ENCODE data around the gene PLA2G4F.

Gene PLA2G4F

DNA sequence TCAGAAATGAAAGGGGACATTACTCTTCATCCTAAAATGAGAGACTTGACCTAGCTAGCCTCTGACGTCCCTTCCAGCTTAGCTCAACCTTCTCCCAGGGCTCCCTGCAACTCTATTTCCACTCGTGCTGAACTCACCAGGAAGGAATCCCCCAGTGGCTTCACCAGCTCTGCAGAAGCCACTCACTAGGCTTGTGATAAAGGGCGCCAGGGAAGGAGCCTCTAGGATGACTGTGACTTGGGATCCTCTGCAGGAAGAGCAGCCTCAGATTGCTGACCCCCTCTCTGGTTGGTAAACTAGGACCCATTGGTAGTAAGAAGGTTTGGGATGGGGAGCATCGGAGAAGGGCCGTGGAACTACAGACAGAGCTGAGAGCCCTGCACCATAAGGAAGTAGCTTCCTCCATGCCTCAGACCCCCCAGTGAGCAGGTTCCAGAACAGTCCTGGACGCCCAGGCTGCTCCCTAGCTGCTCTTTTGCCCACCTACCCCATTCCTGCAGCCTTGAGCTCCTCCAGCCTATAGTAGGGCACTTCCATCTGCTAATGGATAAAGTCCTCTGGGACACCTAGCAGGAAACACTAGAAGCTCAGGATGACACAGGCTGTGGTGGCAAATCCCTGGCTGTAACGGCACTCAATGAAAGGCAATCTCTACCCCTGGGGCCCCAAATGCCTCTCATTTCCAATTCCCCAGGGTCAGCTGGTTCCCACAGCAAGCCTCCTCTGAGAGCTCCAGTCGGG, 26.0 kb downstream of the PLA2G4F start:
- no peak for DNase-seq

DNA sequence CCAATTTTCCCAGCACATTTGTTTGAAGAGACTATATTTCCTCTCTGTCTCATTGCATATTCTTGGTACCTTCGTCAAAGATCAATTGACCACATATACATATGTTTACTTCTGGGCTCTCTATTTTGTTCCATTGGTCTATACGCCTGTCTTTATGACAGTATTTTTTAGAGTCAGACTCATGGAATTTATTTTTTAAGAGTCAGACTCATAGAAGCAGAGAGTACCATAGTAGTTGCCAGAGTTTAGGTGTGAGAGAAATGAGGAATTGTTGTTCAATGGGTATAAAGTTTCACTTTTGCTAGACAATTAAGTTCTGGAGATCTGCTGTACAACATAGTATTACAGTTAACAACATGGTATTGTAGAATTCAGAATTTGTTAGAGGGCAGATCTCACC, 27.1 kb downstream of the PLA2G4F start:
- no peak for DNase-seq

- DNase-seq, result no peak
Measured at GRCh38 chr15:42128476-42128875, 28.0 kb downstream of the PLA2G4F start.

DNA sequence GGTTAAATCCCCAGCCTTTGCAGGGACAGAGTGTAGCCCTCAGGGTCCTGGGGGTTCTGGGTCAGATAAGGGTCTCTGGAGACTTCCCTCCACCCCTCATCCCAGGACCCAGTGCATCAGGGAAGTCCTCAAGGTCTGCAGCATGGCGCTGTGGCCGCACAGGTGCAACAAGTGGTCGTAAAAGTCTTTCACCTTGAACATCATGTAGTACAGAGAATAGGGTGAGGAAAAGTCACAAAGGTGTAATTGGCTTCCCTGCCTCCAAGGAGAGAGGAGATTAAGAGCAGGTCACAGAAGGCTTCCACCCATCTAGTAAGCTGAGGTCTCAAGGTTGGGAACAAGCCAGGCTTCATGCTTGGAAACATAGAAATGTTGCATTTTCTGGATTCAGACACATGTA, 32.9 kb downstream of the PLA2G4F start:
- DNase-seq, result no peak

DNA sequence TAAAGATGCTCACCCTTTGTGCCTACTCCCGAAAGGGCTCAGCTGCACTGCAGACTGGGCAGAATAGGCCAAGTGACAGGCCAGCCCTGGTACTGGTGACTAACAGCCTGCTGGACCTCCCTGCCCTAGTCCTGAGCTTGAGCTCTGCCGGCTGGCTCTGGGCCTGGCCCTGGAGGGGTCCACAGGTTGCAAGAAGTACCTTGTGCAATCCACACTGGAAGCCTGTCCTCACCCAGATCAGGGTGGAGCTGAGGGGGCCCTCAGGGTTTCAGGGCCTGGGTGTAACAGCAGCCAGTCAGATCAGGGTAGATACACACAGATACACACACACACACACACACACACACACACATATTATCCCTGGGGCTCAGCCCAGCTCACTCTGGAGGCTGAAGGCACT, 34.8 kb downstream of the PLA2G4F start:
- DNase-seq, result no peak

GRCh38 chr15:42121021-42121420, 35.4 kb downstream of the PLA2G4F start:
- DNase-seq, result no peak

GRCh38 chr15:42120285-42120684, 36.2 kb downstream of the PLA2G4F start:
- no peak for DNase-seq

DNA sequence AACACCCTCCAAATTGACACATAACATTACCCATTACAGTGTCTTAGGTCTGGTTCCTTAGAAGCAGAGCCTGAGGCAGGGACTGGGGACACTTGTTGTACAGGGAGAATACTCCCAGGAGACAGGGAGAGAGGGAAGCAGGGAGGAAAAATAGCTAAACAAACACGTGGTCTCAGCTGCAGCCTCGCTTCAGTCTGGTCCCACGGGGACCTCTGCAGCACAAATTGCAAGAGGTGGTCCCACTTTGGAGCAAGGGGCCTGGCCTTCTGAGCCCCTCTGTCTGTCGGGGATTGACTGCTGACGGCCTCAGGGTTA, 37.0 kb downstream of the PLA2G4F start:
- no peak for DNase-seq

- no peak for DNase-seq
Measured at GRCh38 chr15:42118650-42119445, 37.6 kb downstream of the PLA2G4F start.

DNA sequence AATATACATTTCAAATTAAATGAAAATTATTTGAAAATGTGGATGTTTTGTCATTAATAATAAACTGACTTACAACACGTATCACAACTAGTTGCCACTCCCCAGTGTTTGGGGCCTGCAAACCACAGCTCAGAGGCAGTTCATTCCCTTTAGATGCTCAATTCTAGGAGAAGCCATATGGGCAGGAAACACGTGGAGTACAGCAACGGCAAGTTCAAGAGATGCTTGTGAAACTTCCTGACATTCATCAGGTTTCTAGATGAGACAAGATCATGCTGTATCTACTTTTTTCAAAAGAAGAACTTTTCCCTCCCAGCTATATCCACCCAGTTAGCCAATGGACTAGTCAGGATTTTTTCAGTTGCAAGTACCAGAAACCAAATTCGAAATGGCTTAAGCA, 44.5 kb downstream of the PLA2G4F start:
- no peak for DNase-seq

DNA sequence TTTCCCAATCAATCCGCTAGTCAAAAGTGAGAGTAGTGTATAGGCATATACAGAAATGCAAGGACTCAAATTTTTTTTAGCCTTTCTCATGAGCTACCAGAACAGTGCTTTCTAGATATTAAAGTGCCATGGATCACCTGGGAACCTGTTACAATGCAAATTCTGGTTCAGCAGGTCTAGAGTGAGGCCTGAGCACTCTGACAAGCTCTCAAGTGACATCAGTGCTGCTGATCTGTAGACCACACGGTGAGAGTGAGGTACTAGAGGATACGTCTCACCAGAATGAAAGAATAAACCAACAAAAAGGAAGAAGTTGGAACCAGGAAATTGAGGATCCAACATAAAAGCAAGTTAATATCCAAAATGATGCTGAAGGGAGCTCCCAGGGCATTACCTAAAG, 46.1 kb downstream of the PLA2G4F start:
- no peak for DNase-seq

GRCh38 chr15:42108806-42109205, 47.6 kb downstream of the PLA2G4F start:
- no peak for DNase-seq

GRCh38 chr15:42108189-42108588, 48.2 kb downstream of the PLA2G4F start:
- no peak for DNase-seq

GRCh38 chr15:42107473-42107872, 49.0 kb downstream of the PLA2G4F start:
- no peak for DNase-seq

DNA sequence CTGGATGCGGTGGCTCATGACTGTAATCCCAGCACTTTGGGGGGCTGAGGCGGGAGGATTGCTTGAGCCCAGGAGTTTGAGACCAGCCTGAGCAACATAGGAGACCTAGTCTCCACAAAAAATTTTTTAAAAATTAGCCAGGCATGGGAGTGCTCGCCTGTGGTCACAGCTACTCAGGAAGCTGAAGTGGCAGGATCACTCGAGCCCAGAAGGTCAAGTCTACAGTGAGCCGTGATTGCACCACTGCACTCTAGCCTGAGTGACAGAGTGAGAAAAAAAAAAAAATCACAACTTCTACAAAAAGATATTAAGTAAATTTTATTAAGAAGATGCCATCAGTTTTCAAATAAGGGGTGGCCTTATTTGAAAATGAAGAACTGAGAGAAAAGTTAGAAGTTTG, 50.1 kb downstream of the PLA2G4F start:
- DNase-seq, result no peak

- no peak for DNase-seq
Measured at GRCh38 chr15:42104095-42104891, 52.1 kb downstream of the PLA2G4F start.

DNA sequence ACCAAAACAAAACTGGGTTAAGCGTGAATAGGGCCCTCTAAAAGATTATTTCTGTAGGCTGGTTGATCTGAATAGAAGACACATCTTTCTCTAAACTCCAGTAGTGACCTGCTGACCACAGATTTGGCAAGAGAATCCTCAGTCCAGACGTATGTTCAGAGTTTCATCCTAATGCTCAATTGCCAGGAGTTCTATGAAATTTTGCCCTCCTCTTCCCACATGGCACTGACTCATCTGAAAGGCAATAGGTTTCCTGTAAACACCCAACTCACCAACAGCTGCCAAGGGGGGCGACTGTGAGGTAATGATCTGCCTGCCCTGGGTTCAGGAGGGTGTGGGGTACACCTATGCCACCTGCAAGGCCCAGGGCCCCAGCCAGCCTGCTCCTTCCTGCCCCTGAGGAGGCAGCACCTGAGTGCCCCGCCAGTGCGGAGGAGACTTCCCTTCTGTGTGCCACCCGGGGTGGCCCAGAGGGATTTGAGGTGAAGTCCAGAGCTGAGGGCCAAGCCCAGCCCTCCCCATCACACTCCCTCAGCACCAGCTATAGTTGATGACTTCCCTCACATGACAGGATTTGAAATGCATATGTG, 53.7 kb downstream of the PLA2G4F start:
- DNase-seq, result no peak

DNA sequence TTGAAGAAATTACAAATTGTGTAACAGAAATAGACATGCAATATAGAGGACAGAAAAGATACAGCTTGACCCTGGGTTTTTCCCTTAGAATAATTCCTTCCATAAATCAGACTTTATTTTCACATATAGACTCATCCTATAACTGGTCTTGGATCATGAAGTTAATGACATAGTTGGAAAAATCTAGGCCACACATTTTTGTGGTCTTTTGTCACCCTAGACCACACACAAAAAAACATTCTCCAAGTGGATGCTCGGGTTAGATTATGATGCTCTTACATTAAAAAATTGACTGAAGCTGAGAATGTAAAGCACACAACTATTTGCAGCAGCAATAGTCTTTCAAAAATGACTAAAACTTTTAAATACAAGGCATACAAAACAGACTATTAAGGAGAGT, 54.6 kb downstream of the PLA2G4F start:
- DNase-seq, result no peak

- DNase-seq, result no peak
Measured at GRCh38 chr15:42100021-42100800, 56.2 kb downstream of the PLA2G4F start.

DNA sequence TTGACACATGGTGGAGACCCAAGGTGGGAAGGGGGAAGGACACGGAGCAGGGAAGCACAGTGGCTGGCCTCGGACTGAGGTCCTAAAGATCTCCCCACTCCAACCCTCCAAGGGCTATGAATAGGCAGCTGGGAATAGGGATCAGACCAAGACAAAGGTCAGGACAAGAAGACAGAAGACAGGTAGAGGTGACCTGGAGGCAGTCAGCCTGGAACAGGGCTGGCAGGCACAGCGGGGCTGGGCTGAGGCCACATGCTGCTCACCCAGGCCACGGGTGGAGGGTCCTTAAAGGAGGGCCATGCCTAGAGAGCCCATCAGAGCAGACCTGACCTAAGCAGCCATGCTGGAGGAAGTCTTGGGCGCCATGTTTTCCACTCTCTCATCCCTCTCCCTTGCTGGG, 59.4 kb downstream of the PLA2G4F start:
- DNase-seq, result no peak

- no peak for DNase-seq
Measured at GRCh38 chr15:42094512-42094963, 61.9 kb downstream of the PLA2G4F start, which contains the start of gene PLA2G4D. TSS of gene PLA2G4D (minus strand) at chr15:42094562. CDS start at chr15:42094459, 103 bp downstream.

GRCh38 chr15:42093966-42094365, 62.5 kb downstream of the PLA2G4F start:
- no peak for DNase-seq

Measured in NK-92 treated with Interleukin-12 subunit alpha and Interleukin-12 subunit beta, amount 100 ng/mL, for 24 hours (cell line).